GM23248 (cell line): Measurements from ENCODE around the gene DHX30.

Experiments used
- EZH2 ChIP-seq: fragments of 200-600 bp; sonication (generic); IDR thresholded peaks from 2 replicates; pipeline ENCODE4 v1.6.1; 2018; ENCODE audit warnings: antibody characterized with exemption, mild to moderate bottlenecking; ENCODE audit not compliant: insufficient read depth, poor library complexity, severe bottlenecking
- EZH2phosphoT487 ChIP-seq: fragments of 200-600 bp; sonication (generic); IDR thresholded peaks from 2 replicates; pipeline ENCODE4 v1.6.1; 2018; ENCODE audit warnings: antibody characterized with exemption, moderate library complexity, mild to moderate bottlenecking, low read depth; ENCODE audit not compliant: insufficient read depth

DNA sequence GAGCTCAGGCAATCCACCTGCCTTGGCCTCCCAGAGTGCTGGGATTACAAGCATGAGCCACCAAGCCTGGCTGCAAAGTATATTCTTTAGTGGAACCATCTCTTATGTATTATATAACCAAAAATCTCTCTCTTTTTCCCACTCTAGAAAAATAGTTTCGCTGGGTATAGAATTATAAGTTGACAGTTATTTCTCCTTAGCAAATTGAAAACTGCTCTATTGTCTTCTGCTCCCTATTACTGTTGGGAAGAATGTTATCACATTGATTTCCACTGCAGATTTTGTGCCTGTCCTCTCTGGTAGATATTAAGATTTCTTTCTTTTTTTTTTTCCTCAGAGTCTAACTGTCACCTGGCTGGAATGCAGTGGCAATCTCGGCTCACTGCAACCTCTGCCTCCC, 10.2 kb upstream of the DHX30 start:
- TF ChIP-seq EZH2 (no peak), EZH2phosphoT487 (no peak)
